LNCaP clone FGC (cell line): ENCODE data around the gene RBM10.

ENCODE experiments used
- DNase-seq: peaks from one replicate; pipeline ENCODE4 v3.0.0-alpha.2; 2011; ENCODE audit warnings: low read depth
- H3K4me3 ChIP-seq: 2 replicates; pipeline ENCODE4 v1.5.1; 2011; ENCODE audit warnings: mild to moderate bottlenecking, low read depth, low read length, control low read depth
- TF ChIP-seq, protein P1 (sequence below): IDR thresholded peaks from 2 replicates; pipeline ENCODE4 v1.5.1; 2012; ENCODE audit warnings: mild to moderate bottlenecking; ENCODE audit not compliant: control insufficient read depth, insufficient read depth; ENCODE audit errors: extremely low read depth

RBM10 gene

DNA sequence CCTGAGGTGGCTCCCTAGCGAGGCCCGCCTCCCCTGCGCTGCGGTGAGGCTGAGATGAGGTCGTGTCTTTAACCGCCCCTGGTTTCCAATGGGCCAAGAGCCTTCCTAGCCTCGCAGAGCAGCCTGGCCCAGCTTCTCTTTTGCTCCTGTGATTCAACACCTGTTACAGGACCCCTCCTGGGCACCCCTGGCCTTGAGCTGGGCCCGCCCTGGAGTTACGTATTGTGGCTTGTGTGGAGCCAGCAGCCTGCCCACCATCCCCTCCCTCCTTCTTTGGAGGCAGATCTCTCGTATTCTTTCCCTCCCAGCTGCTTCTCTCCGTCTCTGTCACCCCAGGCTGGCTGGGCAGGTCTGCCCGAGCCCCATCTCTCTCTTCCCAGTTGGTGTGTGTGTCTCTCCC is 29.4 kb downstream of the RBM10 start:
- no peak overlapping the region for H3K4me3 ChIP-seq
- TF ChIP-seq, protein P1, sequence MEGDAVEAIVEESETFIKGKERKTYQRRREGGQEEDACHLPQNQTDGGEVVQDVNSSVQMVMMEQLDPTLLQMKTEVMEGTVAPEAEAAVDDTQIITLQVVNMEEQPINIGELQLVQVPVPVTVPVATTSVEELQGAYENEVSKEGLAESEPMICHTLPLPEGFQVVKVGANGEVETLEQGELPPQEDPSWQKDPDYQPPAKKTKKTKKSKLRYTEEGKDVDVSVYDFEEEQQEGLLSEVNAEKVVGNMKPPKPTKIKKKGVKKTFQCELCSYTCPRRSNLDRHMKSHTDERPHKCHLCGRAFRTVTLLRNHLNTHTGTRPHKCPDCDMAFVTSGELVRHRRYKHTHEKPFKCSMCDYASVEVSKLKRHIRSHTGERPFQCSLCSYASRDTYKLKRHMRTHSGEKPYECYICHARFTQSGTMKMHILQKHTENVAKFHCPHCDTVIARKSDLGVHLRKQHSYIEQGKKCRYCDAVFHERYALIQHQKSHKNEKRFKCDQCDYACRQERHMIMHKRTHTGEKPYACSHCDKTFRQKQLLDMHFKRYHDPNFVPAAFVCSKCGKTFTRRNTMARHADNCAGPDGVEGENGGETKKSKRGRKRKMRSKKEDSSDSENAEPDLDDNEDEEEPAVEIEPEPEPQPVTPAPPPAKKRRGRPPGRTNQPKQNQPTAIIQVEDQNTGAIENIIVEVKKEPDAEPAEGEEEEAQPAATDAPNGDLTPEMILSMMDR = no peak
- no peak for DNase-seq

DNA sequence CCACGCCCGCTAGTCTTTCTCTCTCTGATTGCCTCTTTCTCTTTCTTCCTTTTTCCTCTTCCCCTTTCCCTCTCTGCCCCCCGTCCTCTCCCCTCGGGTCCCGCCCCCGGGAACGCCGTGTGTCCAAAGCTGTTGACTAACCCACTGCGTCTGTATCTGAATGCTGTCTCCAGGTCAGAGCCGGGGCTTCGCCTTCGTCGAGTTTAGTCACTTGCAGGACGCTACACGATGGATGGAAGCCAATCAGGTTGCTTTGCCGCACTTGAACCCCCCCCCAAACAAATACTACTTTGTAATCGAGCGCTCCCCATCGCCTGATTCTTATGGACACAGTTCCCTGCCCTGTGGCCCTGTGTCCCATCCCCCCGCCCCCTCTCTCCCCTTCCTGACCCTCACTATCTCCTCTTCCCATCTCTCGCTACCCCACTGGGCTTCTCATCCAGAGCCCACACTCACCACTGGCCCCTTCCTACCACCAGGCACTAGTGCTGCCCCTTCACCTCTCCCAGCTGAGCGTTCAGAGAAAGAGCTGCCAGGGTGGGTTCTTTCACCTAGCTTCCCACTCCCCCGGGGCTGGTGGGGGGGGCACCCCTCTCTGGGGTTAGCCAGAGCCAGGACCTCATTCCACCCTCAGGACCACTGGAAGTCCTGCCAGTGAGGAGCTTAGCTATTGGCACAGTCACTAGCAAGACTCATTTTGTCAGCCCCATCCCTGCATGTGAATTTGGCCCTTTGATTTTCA is 30.0 kb downstream of the RBM10 start:
- TF ChIP-seq, protein P1 = no peak
- DNase-seq = no peak
- H3K4me3 ChIP-seq = no peak overlapping the region

DNA sequence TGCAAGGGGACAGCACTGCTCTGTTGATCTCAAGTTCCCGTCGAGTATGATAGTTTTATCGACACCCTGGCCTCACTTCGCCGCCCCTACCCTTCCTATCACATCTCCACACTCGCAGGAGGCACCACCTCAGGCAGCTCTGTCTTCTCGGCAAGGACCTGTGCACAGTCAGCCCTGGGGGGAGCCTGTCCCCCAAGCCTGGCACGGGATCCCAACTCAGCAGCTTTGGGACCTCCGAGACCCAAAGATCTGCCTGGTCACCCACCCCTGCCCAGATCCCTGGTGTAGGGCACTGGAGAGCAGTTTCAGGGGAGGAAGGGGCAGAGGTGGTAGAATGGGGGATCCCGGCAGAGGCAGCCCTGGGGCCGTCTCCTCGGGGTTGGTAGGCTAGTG is 30.6 kb downstream of the RBM10 start:
- H3K4me3 ChIP-seq = no peak overlapping the region
- DNase-seq = no peak
- TF ChIP-seq, protein P1 = no peak

DNA sequence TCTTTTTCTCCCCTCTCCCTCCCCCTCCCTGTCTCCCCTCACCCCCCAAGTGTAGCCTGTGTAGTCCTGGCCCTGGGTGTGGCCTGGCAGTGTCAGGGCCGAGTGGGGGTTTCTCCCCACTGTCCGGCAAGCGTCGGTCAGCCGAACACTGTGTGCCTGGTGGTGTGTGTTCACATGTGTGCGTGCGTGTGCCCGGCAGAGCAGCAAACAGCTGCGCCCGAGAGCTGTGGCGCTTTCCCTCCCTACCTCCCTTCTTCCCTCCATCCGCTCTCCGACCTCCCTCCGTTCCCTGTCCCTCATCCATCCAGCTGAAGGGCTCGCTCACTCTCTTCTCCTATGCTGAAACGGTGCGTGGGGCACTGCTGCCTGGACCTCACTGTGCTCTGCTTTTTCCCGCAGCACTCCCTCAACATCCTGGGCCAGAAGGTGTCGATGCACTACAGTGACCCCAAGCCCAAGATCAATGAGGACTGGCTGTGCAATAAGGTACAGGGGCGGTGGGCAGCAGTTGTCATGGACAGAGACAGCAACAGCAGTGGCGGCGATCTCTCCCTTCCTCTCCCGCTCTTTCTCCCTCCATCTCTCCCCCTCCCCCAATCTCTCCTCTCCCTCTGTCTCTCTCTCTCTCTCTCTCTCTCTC is 31.2 kb downstream of the RBM10 start:
- TF ChIP-seq, protein P1 = no peak
- no peak overlapping the region for H3K4me3 ChIP-seq
- no peak for DNase-seq

DNA sequence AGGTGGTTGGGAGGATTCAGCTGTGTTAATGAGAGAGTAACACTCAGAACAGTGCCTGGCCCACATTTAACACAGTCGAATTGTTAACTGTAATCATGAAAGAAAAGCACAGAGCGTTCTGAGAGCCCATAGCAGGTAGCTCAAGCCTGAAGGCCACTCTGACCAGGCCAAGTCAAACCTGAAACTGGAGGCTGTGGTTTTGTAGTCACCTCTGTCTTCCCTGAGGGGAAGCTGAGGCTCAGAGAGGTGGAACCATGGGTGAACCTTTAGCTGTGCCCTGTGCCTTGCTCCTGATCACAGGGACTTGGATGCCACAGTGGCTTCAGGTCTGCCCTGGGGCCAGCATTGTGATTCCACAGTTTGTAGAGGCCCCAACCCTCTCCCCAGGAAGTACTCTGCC is 32.1 kb downstream of the RBM10 start:
- H3K4me3 ChIP-seq = no peak overlapping the region
- TF ChIP-seq, protein P1 = no peak
- no peak for DNase-seq

DNA sequence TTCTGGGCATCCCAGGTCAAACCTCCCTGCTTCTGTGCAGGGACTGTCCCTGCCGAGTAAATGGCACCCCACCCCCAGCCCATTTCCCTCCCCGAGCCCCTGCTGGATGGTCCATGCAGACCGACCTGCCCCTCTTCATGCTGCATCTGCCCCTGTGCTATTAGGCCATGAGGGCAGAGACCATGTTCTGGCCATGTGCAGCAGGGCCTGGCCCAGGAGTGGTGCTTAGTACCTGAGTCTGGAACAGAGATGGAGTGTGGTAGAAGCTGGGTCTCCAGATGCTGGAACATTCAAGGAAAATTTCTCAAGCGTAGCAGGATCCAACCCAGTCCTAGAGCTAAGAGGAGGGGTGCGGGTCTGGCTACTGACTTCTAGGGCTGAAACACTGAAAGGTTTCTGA is 33.3 kb downstream of the RBM10 start:
- no peak overlapping the region for H3K4me3 ChIP-seq
- TF ChIP-seq, protein P1 = no peak
- DNase-seq = no peak
